GM12878 (cell line): ENCODE results near the gene MTSS2. TPM values are rescaled to one million over a fixed set of nuclear protein-coding genes. Genes with fewer than 3 reads are reported as not detected.

Experiments used
- CBFB ChIP-seq: IDR thresholded peaks from 2 replicates; pipeline ENCODE4 v1.6.1; 2016; ENCODE audit warnings: antibody characterized with exemption, low read depth
- IRF3 ChIP-seq: fragments of 450-650 bp; IDR thresholded peaks from 2 replicates; pipeline ENCODE4 v1.6.1; 2014; ENCODE audit warnings: mild to moderate bottlenecking
- NKRF ChIP-seq: fragments of 450-650 bp; conservative IDR thresholded peaks from 2 replicates; pipeline ENCODE4 v1.6.1; 2017; ENCODE audit warnings: mild to moderate bottlenecking, moderate library complexity
- PRDM15 ChIP-seq: fragments of 450-650 bp; formaldehyde crosslinking; IDR thresholded peaks from 2 replicates; pipeline ENCODE4 v1.4.0; 2020; ENCODE audit warnings: mild to moderate bottlenecking, moderate library complexity
- polyA plus RNA-seq, 11 experiments: library from polyadenylated mRNA; depleted of rRNA in 4 of 11; unstranded in 6 of 11; stranded (reverse) in 5 of 11; fragments of >200 nt; fragmentation: Nextera tagmentation in 4 of 11; fragmentation: Illumina TruSeq in 1 of 11; extraction: Ambion mirVana in 4 of 11; extraction: Trizol in 1 of 11; gene quantifications; 1 replicate in 1 of 11; 2 replicates in 10 of 11; pipeline versions ENCODE4 v1.2.1 to v1.2.3, GENCODE V29; 2011 to 2016; ENCODE audit warnings: inconsistent platforms in 2 of 11, missing spikeins in 2 of 11, low read depth in 1 of 11
- total RNA-seq, 4 experiments: library from RNA; depleted of rRNA in 3 of 4; stranded (reverse); fragments of >200 nt in 3 of 4; fragmentation: Illumina TruSeq in 1 of 4; extraction: Trizol in 1 of 4; gene quantifications; 2 replicates each; pipeline versions ENCODE4 v1.2.1 to v1.2.3, GENCODE V29; 2013 to 2021

The MTSS2 gene
- total and polyA plus RNA-seq, 10 of the 15 experiments (the other 5 are each of a cell fraction or from before 2014, with no cell fraction given) = under 0.01 to 0.51 (median 0.14) TPM; not detected in 4

GRCh38 chr16:70692873-70693671 is 7.2 kb upstream of the MTSS2 start (continued):
- TF ChIP-seq IRF3 = no peak
- TF ChIP-seq NKRF = no peak
- TF ChIP-seq CBFB = no peak
- TF ChIP-seq PRDM15 (CRISPR knock-in tag) = no peak
